Stomach (tissue), 9 donors: ENCODE data around the gene TPCN1. TPM values are rescaled to one million over a fixed set of nuclear protein-coding genes. Genes with fewer than 3 reads are reported as not detected.

ENCODE experiments used
- DNase-seq, 2 donors: peaks; one replicate each; pipeline versions ENCODE4 v3.0.0 to v3.0.0-alpha.2; 2013 to 2019
- H3K27ac ChIP-seq, 5 donors: fragments of 200-600 bp in 4 of 5; sonication (generic) in 4 of 5; one replicate each; pipeline ENCODE4 v1.5.1; 2013 to 2019; ENCODE audit warnings: mild to moderate bottlenecking in 1 of 5, moderate library complexity in 1 of 5
- H3K27me3 ChIP-seq, 3 donors: fragments of 200-600 bp; sonication (generic); one replicate each; pipeline ENCODE4 v1.5.1; 2017 to 2019; ENCODE audit warnings: mixed run types in 1 of 3
- H3K36me3 ChIP-seq, 4 donors: fragments of 200-600 bp; sonication (generic); 1 replicate in 3 of 4; 2 replicates in 1 of 4; pipeline ENCODE4 v1.5.1; 2016 to 2019
- H3K4me1 ChIP-seq, 4 donors: fragments of 200-600 bp; sonication (generic); one replicate each; pipeline ENCODE4 v1.5.1; 2016 to 2019
- H3K4me3 ChIP-seq, 4 donors: fragments of 200-600 bp; sonication (generic) in 3 of 4; one replicate each; pipeline ENCODE4 v1.5.1; 2016 to 2019; ENCODE audit warnings: mild to moderate bottlenecking in 1 of 4
- H3K9me3 ChIP-seq, 4 donors: fragments of 200-600 bp; sonication (generic); one replicate each; pipeline ENCODE4 v1.5.1; 2016 to 2019
- CTCF ChIP-seq, 7 experiments: fragments of 450-650 bp in 4 of 7; fragments of 200-600 bp in 3 of 7; sonication (generic) in 3 of 7; IDR thresholded peaks; one replicate each; pipeline ENCODE4 v1.5.1; 2016 to 2019; ENCODE audit warnings: antibody characterized with exemption in 7 of 7, control low read depth in 2 of 7, mild to moderate bottlenecking in 1 of 7
- EP300 ChIP-seq: sonication (generic); formaldehyde crosslinking; IDR thresholded peaks from one replicate; pipeline ENCODE4 v1.6.1; 2017; ENCODE audit warnings: antibody characterized with exemption
- POLR2A ChIP-seq, 4 donors: fragments of 450-650 bp; IDR thresholded peaks; one replicate each; pipeline ENCODE4 v1.6.1; 2016; ENCODE audit warnings: antibody characterized with exemption in 4 of 4, control low read depth in 2 of 4, mild to moderate bottlenecking in 1 of 4, moderate library complexity in 1 of 4
- POLR2AphosphoS5 ChIP-seq, 3 donors: sonication (generic); formaldehyde crosslinking; IDR thresholded peaks; one replicate each; pipeline ENCODE4 v1.6.1; 2016; ENCODE audit warnings: antibody characterized with exemption in 3 of 3
- WGBS, 5 donors: extraction: QIAGEN DNeasy Blood & Tissue Kit in 3 of 5; methylation state at CpG; one replicate each; pipeline versions ENCODE4 v1.1.5 to v1.1.7; 2013 to 2018; 5-methylcytosine and 5-hydroxymethylcytosine counted together
- intact Hi-C: fragments of 100-400 bp; cut with DNase I; formaldehyde crosslinking; loops from one replicate; pipeline ENCODE4 v1.15.1; 2023; ENCODE audit warnings: low total_unique reads
- polyA plus RNA-seq, 3 donors: library from polyadenylated mRNA; stranded (reverse); fragments of 200-250 nt; gene quantifications; one replicate each; pipeline ENCODE4 v1.2.3, GENCODE V29; 2013
- total RNA-seq, 5 donors: library from RNA; depleted of rRNA; stranded (reverse); fragments of >200 nt; gene quantifications; one replicate each; pipeline versions ENCODE4 v1.1.0 to v1.2.3, GENCODE V29; 2014 to 2016
- donor health status: healthy with polysubstance abuse.
- donor health status: Bipolar disorder and iron deficiency.
- donor health status: healthy.

Gene TPCN1
- total and polyA plus RNA-seq, 8 donors: 5.8 to 78.2 (median 30.2) TPM

GRCh38 chr12:113253532-113254285 is 32.4 kb downstream of the TPCN1 start:
- Histone ChIP-seq H3K4me1 (peaks cover 0 to 6% (median 1%) of the 10 kb centered on the region in 4 donors), H3K36me3 (peaks cover 7 to 39% (median 36%) of the 10 kb centered on the region in 4 donors), H3K9me3 (peaks cover 0 to 9% (median 3%) of the 10 kb centered on the region in 4 donors), H3K4me3 (no peak overlapping the region), H3K27me3 (no peaks in the 10 kb centered on the region), H3K27ac (no peak overlapping the region)
- 82 to 90% (median 89%) methylated on average over 5 of the region's 5 CpGs for WGBS, 5 donors
- TF ChIP-seq EP300 (no peak), POLR2A (IDR thresholded peaks at IDR 0.05) (no peak), CTCF (IDR thresholded peaks at IDR 0.05) (no peak), POLR2AphosphoS5 (IDR thresholded peaks at IDR 0.05) (no peak)
- intact Hi-C loops: no loop called here
- no peak for DNase-seq

- TF ChIP-seq CTCF (IDR thresholded peaks at IDR 0.05) (no peak), POLR2A (IDR thresholded peaks at IDR 0.05) (no peak)
- no peaks in the 10 kb centered on the region for H3K27me3 ChIP-seq
- H3K4me1 ChIP-seq: peaks cover 4 to 11% (median 7%) of the 10 kb centered on the region in 4 donors
- WGBS, 5 donors: 84 to 98% (median 96%) methylated on average over 4 of the region's 4 CpGs
- H3K27ac ChIP-seq: no peak overlapping the region
- no peak for DNase-seq
- intact Hi-C loops: no loop called here
- peaks cover 0 to 9% (median 3%) of the 10 kb centered on the region in 4 donors for H3K9me3 ChIP-seq
- H3K4me3 ChIP-seq: no peak overlapping the region
- H3K36me3 ChIP-seq: peaks cover 4 to 33% (median 31%) of the 10 kb centered on the region in 4 donors
These were observed 33.0 kb downstream of the TPCN1 start for GRCh38 chr12:113254298-113254697.

GRCh38 chr12:113257564-113257963 is 36.3 kb downstream of the TPCN1 start:
- intact Hi-C loops: no loop called here

GRCh38 chr12:113260127-113260526 is 38.9 kb downstream of the TPCN1 start:
- intact Hi-C loops: no loop called here
- Histone ChIP-seq H3K9me3 (no peaks in the 10 kb centered on the region), H3K4me1 (peaks cover 12 to 40% (median 34%) of the 10 kb centered on the region in 4 donors), H3K27ac (peak overlapping the region; percentile 23 to 75 (median 46)), H3K27me3 (no peaks in the 10 kb centered on the region), H3K36me3 (peaks cover 3 to 32% (median 22%) of the 10 kb centered on the region in 4 donors), H3K4me3 (no peak overlapping the region)
- DNase-seq: no peak
- TF ChIP-seq POLR2AphosphoS5 (IDR thresholded peaks at IDR 0.05) (no peak), EP300 (no peak), POLR2A (IDR thresholded peaks at IDR 0.05) (no peak), CTCF (IDR thresholded peaks at IDR 0.05) (no peak)
- 68 to 79% (median 72%) methylated on average over 5 of the region's 5 CpGs for WGBS, 5 donors

More at GRCh38 chr12:113257564-113257963, 36.3 kb downstream of the TPCN1 start:
- no peak for DNase-seq
- peaks cover 0 to 22% (median 14%) of the 10 kb centered on the region in 4 donors for H3K36me3 ChIP-seq
- no peak overlapping the region for H3K4me3 ChIP-seq
- no peaks in the 10 kb centered on the region for H3K27me3 ChIP-seq
- no peak overlapping the region for H3K27ac ChIP-seq
- peaks cover 0 to 9% (median 3%) of the 10 kb centered on the region in 4 donors for H3K9me3 ChIP-seq
- no peak for TF ChIP-seq POLR2A (IDR thresholded peaks at IDR 0.05)
- no peak for TF ChIP-seq CTCF (IDR thresholded peaks at IDR 0.05)
- no peak for TF ChIP-seq EP300
- no peak for TF ChIP-seq POLR2AphosphoS5 (IDR thresholded peaks at IDR 0.05)
- peaks cover 12 to 38% (median 31%) of the 10 kb centered on the region in 4 donors for H3K4me1 ChIP-seq
